UCSD-AML1 (cell line): ENCODE data around the gene CDC14B.

Experiments used
- DNase-seq: peaks from one replicate; lab custom pipeline; 2025; ENCODE audit not compliant: unreplicated experiment; lab: John Stamatoyannopoulos, UW

Gene CDC14B

GRCh38 chr9:96450613-96451528 is 168.8 kb downstream of the CDC14B start:
- DNase-seq = no peak
